ENCODE results near the gene GRIN2D.

GRCh38 chr19:48428670-48429069 lies 35.2 kb downstream of the GRIN2D start:
- TF ChIP-seq CTCF (IDR thresholded peaks at IDR 0.05; ENCODE audit: low read length) (no peak), EZH2 (IDR thresholded peaks at IDR 0.05; ENCODE audit: borderline replicate concordance, low read length) (no peak)
